Breast epithelium (tissue), 4 donors: ENCODE measurements around the gene TBC1D10B. TPM values are rescaled to one million over a fixed set of nuclear protein-coding genes. Genes with fewer than 3 reads are reported as not detected.

Source experiments
- DNase-seq, 2 donors: peaks; one replicate each; pipeline ENCODE4 v3.0.0-alpha.2; 2019; ENCODE audit warnings: low spot score in 2 of 2
- H3K27ac ChIP-seq, 2 donors: fragments of 200-600 bp; sonication (generic) in 1 of 2; one replicate each; pipeline ENCODE4 v1.5.1; 2016 to 2019; ENCODE audit warnings: mild to moderate bottlenecking in 1 of 2
- H3K27me3 ChIP-seq, 2 donors: fragments of 200-600 bp; sonication (generic) in 1 of 2; one replicate each; pipeline versions ENCODE4 v1.5.1 to v1.6.0; 2017 to 2019; ENCODE audit warnings: control low read depth in 1 of 2, mild to moderate bottlenecking in 1 of 2
- H3K36me3 ChIP-seq: fragments of 200-600 bp; one replicate; pipeline ENCODE4 v1.5.1; 2019
- H3K4me1 ChIP-seq, 2 donors: fragments of 200-600 bp; sonication (generic); one replicate each; pipeline ENCODE4 v1.5.1; 2016 to 2019; ENCODE audit warnings: control low read depth in 1 of 2
- H3K4me3 ChIP-seq, 3 donors: fragments of 200-600 bp; sonication (generic); 1 replicate in 2 of 3; 2 replicates in 1 of 3; pipeline ENCODE4 v1.5.1; 2016 to 2019; ENCODE audit warnings: mild to moderate bottlenecking in 3 of 3, moderate library complexity in 2 of 3
- H3K9me3 ChIP-seq, 2 donors: fragments of 200-600 bp; sonication (generic) in 1 of 2; one replicate each; pipeline ENCODE4 v1.5.1; 2016 to 2019; ENCODE audit warnings: control low read depth in 1 of 2
- CTCF ChIP-seq, 3 donors: fragments of 450-650 bp; IDR thresholded peaks; one replicate each; pipeline ENCODE4 v1.5.1; 2016 to 2017; ENCODE audit warnings: antibody characterized with exemption in 3 of 3, mild to moderate bottlenecking in 3 of 3, moderate library complexity in 3 of 3
- POLR2A ChIP-seq: fragments of 450-650 bp; IDR thresholded peaks from one replicate; pipeline ENCODE4 v1.6.1; 2016; ENCODE audit warnings: antibody characterized with exemption, mild to moderate bottlenecking, moderate library complexity
- POLR2AphosphoS5 ChIP-seq, 3 donors: sonication (generic); formaldehyde crosslinking; IDR thresholded peaks; one replicate each; pipeline ENCODE4 v1.6.1; 2017; ENCODE audit warnings: antibody characterized with exemption in 3 of 3
- intact Hi-C: fragments of 100-400 bp; cut with DNase I; formaldehyde crosslinking; loops from one replicate; pipeline ENCODE4 v1.15.1; 2023; ENCODE audit warnings: low total_unique reads
- total RNA-seq, 3 donors: library from RNA; depleted of rRNA; stranded (reverse); fragments of >200 nt; gene quantifications; one replicate each; pipeline ENCODE4 v1.1.0, GENCODE V29; 2016

The TBC1D10B gene
- total RNA-seq, 3 donors from 2014 or later, result 19.0 to 22.2 (median 21.0) TPM

- Histone ChIP-seq H3K4me1 (peaks cover 0 to 15% of the 10 kb centered on the region in 2 donors), H3K27me3 (no peaks in the 10 kb centered on the region), H3K4me3 (peak within 1 kb of the TSS; percentile 65 to 96 (median 76)), H3K27ac (peak within 1 kb of the TSS; percentile 86 to 93), H3K36me3 (no peaks in the 10 kb centered on the region), H3K9me3 (no peaks in the 10 kb centered on the region)
- intact Hi-C loops, result no loop called here
- peak; percentile 91 to 93 for DNase-seq
- TF ChIP-seq POLR2AphosphoS5 (IDR thresholded peaks at IDR 0.05) (peak; percentile 48 to 78 (median 68)), POLR2A (peak; percentile 62), CTCF (IDR thresholded peaks at IDR 0.05) (no peak)
Measured at GRCh38 chr16:30407102-30407803, 37.0 kb upstream of the TBC1D10B start, which contains the start of gene ZNF771. ZNF771 (plus strand) TSS chr16:30407606; CDS start chr16:30408054, 448 bp downstream.

DNA sequence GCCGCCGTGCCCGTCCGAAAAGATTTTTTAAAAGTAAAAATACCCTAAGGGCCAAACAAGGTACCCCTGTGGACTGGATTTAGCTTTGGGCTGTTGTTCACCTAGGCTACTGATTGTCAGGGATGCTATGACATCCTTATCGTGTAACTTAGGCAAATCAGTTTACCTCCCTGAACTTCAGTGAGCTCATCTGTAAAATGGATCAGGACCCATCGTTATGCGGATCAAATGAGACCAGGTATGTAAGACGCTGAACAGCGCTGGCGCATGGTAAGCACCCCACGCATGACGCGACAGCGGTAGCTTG, 36.5 kb upstream of the TBC1D10B start:
- Histone ChIP-seq H3K9me3 (no peaks in the 10 kb centered on the region), H3K4me3 (peak overlapping the region; percentile 65 to 96 (median 76)), H3K36me3 (no peaks in the 10 kb centered on the region), H3K27ac (peak overlapping the region; percentile 86 to 93), H3K27me3 (no peaks in the 10 kb centered on the region), H3K4me1 (peaks cover 0 to 15% of the 10 kb centered on the region in 2 donors)
- intact Hi-C loops, result no loop called here
- TF ChIP-seq POLR2AphosphoS5 (IDR thresholded peaks at IDR 0.05) (no peak), POLR2A (no peak), CTCF (IDR thresholded peaks at IDR 0.05) (no peak)
- no peak for DNase-seq

GRCh38 chr16:30401768-30402425, 31.6 kb upstream of the TBC1D10B start:
- Histone ChIP-seq H3K36me3 (no peaks in the 10 kb centered on the region), H3K4me1 (no peaks in the 10 kb centered on the region), H3K27me3 (no peaks in the 10 kb centered on the region), H3K27ac (no peak overlapping the region), H3K4me3 (no peak overlapping the region), H3K9me3 (no peaks in the 10 kb centered on the region)
- intact Hi-C loops, result no loop called here
- no peak for TF ChIP-seq POLR2A
- TF ChIP-seq POLR2AphosphoS5 (IDR thresholded peaks at IDR 0.05), result no peak
- no peak for DNase-seq

- no peak for TF ChIP-seq POLR2A
- TF ChIP-seq POLR2AphosphoS5 (IDR thresholded peaks at IDR 0.05), result no peak
- TF ChIP-seq CTCF (IDR thresholded peaks at IDR 0.05), result no peak
- H3K27me3 ChIP-seq, result no peaks in the 10 kb centered on the region
- H3K27ac ChIP-seq, result peak overlapping the region; percentile 86
- no peaks in the 10 kb centered on the region for H3K36me3 ChIP-seq
- DNase-seq, result no peak
- H3K4me3 ChIP-seq, result peak overlapping the region; percentile 64 to 85 (median 80)
- no peaks in the 10 kb centered on the region for H3K9me3 ChIP-seq
- intact Hi-C loops, result no loop called here
- H3K4me1 ChIP-seq, result peaks cover 0 to 9% of the 10 kb centered on the region in 2 donors
Measured at GRCh38 chr16:30399435-30400186, 29.3 kb upstream of the TBC1D10B start.

DNA sequence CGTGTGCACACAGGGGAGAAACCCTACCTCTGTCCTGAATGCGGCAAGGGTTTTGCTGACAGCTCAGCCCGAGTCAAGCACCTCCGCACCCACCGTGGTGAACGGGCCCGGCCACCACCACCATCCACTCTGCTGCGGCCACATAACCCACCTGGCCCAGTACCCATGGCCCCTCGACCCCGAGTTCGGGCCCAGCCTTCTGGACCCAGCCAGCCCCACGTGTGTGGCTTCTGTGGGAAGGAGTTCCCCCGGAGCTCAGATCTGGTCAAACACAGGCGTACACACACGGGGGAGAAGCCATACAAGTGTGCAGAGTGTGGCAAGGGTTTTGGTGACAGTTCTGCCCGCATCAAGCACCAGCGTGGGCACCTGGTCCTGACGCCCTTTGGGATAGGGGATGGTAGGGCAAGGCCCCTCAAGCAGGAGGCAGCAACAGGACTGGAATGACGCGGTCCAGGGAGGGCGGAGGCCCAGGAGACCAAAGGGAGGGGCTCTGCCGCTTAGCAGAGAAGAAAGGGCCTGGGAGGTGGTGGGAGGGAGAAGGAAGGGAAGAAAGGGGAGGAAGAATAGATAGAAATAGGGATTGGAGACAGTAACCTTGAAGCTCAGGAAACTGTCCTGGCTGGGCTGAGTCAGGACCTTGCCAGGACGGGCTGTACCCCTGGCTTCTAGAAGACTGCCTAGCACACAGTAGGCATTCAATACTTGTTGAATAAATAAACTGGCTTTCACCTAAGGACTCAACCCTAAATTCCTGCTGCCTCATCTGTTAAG, 28.6 kb upstream of the TBC1D10B start:
- DNase-seq, result no peak
- Histone ChIP-seq H3K9me3 (no peaks in the 10 kb centered on the region), H3K4me1 (peaks cover 0 to 9% of the 10 kb centered on the region in 2 donors), H3K27ac (peak overlapping the region in 1 of 2 donors; percentile 86), H3K27me3 (no peaks in the 10 kb centered on the region), H3K36me3 (no peaks in the 10 kb centered on the region), H3K4me3 (no peak overlapping the region)
- TF ChIP-seq POLR2AphosphoS5 (IDR thresholded peaks at IDR 0.05) (no peak), CTCF (IDR thresholded peaks at IDR 0.05) (no peak), POLR2A (no peak)
- intact Hi-C loops, result no loop called here
